ENCODE measurements around the gene DNAH9. TPM values are rescaled to one million over a fixed set of nuclear protein-coding genes. Genes with fewer than 3 reads are reported as not detected.
"Not testable (repeated sequence)": the region's sequence is repeated elsewhere in the genome, so short reads cannot be mapped to it uniquely, and the experiment has no call there.

Gene DNAH9
- total RNA-seq, 5 donors from 2014 or later (not counting 1 experiment from before 2014, with no cell fraction given) = not detected

DNA sequence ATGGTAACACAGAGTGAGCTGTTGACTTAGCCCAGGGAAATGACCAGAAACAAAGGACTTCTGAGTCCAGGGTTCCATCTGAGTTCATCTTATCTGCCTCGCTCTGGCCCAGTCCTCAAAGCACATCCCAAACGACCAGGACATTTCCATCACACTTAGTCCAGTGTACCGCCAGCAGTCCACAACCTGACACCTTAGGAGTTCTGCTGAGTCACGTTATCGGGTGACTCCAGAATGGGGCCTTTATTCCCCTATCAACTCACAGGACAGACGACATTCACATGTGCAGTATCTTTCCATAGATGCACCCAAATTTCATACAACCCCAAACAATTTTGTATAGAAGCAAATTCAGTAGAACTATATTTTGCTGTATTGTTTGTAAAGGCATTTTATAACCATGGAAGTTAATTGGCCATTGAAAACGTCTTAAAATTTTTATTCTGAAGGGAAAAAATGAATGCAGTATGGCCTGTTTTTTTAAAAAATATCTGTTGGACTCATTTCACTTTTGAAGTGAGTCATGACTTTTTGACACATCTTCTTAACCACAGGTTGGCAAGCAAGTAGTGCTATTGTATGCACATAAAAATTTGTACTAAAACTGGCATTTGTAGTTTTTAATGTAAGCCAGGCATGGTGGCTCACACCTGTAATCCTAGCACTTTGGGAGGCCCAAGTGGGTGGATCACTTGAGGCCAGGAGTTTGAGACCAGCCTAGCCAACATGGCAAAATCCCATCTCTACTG lies 352.7 kb downstream of the DNAH9 start:
- Histone ChIP-seq H3K9me3 (peaks cover 4% of the 10 kb centered on the region), H3K4me1 (ENCODE audit: control insufficient read depth in 1 of 2, extremely low read depth in 1 of 2, insufficient read depth in 2 of 2, low read length in 2 of 2) (no peaks in the 10 kb centered on the region), H3K27me3 (replicated peaks in 1 of 2; ENCODE audit: control insufficient read depth in 2 of 2, extremely low read depth in 1 of 2, insufficient read depth in 2 of 2, low read length in 1 of 2) (no peaks in the 10 kb centered on the region), H3K36me3 (ENCODE audit: control insufficient read depth in 2 of 2, extremely low read depth in 1 of 2, insufficient read depth in 1 of 2, low read length in 1 of 2) (no peaks in the 10 kb centered on the region), H3K27ac (ENCODE audit: low read length) (no peak overlapping the region), H3K4me3 (ENCODE audit: control insufficient read depth in 1 of 2, extremely low read depth in 1 of 2, low read length in 1 of 2) (no peak overlapping the region)
- Mint-ChIP-seq H3K27me3 (no peaks in the 10 kb centered on the region), H3K27ac (no peak overlapping the region), H3K36me3 (peaks cover 24% of the 10 kb centered on the region), H3K4me3 (no peak overlapping the region), H3K9me3 (peaks cover 5 to 25% (median 14%) of the 10 kb centered on the region in 3 donors), H3K4me1 (no peaks in the 10 kb centered on the region)
- 70% methylated on average over 3 of the region's 7 CpGs for WGBS (ENCODE audit: insufficient coverage)
- ChIA-PET POLR2A (no interaction called here), CTCF (no interaction called here)
- ATAC-seq (replicated peaks in 1 of 4) (no peak), DNase-seq (no peak)

DNA sequence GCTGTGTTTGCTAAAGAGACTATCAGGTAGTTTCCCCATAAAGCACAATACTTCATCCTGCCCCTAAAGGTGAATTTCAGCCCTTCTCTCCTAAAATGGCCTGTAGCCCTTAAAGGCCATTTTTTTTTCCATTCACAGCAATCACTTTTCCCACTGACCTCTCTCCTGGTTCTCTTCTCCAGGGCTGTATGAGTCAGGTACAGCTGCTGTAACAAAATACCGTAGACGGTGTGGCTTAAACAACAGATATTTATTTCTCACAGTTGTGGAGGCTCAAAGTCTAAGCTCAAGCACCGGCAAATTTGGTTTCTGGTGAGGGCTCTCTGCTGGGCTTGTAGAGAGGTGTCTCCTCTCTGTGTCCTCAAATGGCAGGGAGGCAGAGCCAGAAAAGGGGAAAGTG lies 354.3 kb downstream of the DNAH9 start:
- Histone ChIP-seq H3K4me1 (ENCODE audit: control insufficient read depth in 1 of 2, extremely low read depth in 1 of 2, insufficient read depth in 2 of 2, low read length in 2 of 2) (no peaks in the 10 kb centered on the region), H3K9me3 (peaks cover 4% of the 10 kb centered on the region), H3K4me3 (ENCODE audit: control insufficient read depth in 1 of 2, extremely low read depth in 1 of 2, low read length in 1 of 2) (no peak overlapping the region), H3K36me3 (ENCODE audit: control insufficient read depth in 2 of 2, extremely low read depth in 1 of 2, insufficient read depth in 1 of 2, low read length in 1 of 2) (no peaks in the 10 kb centered on the region), H3K27me3 (replicated peaks in 1 of 2; ENCODE audit: control insufficient read depth in 2 of 2, extremely low read depth in 1 of 2, insufficient read depth in 2 of 2, low read length in 1 of 2) (no peaks in the 10 kb centered on the region), H3K27ac (ENCODE audit: low read length) (no peak overlapping the region)
- H3K4me3 Mint-ChIP-seq = no peak overlapping the region
- ChIA-PET CTCF (no interaction called here), POLR2A (no interaction called here)
- peaks cover 35% of the 10 kb centered on the region for H3K36me3 Mint-ChIP-seq
- ATAC-seq (replicated peaks in 1 of 4) = no peak
- no peaks in the 10 kb centered on the region for H3K27me3 Mint-ChIP-seq
- WGBS (ENCODE audit: insufficient coverage) = no CpG with 5 or more reads among the region's 3 CpGs
- H3K9me3 Mint-ChIP-seq = peaks cover 9 to 34% (median 23%) of the 10 kb centered on the region in 3 donors
- DNase-seq = no peak
- H3K4me1 Mint-ChIP-seq = no peaks in the 10 kb centered on the region
- H3K27ac Mint-ChIP-seq = no peak overlapping the region

DNA sequence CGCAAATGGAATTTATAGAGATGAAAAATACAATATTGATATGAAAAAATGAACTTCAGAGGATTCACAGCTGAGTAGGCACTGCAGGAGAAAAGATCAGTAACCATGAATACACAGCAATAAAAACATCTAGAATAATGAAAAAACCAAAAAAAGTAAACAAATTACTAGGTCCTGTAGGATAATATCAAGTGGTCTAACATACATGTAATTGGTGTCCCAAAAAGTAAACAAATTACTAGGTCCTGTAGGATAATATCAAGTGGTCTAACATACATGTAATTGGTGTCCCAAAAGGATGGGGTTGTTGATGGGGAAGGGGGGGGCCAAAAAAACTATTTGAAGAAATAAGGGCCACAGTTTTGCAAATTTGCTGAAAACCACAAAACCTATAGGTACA lies 355.7 kb downstream of the DNAH9 start:
- no peaks in the 10 kb centered on the region for H3K27me3 Mint-ChIP-seq
- ChIA-PET CTCF (interaction anchor here in 1 of 2 donors (0.6 kb wide), 1 partner anchor 87 kb away, joined by 3 read pairs; no protein-coding TSS in a partner anchor), POLR2A (interaction anchor here in 1 of 2 donors (0.7 kb wide), 1 partner anchor 43 kb away, joined by 3 read pairs; no protein-coding TSS in a partner anchor)
- Histone ChIP-seq H3K27ac (ENCODE audit: low read length) (no peak overlapping the region), H3K9me3 (peaks cover 4% of the 10 kb centered on the region), H3K4me1 (ENCODE audit: control insufficient read depth in 1 of 2, extremely low read depth in 1 of 2, insufficient read depth in 2 of 2, low read length in 2 of 2) (no peaks in the 10 kb centered on the region), H3K4me3 (ENCODE audit: control insufficient read depth in 1 of 2, extremely low read depth in 1 of 2, low read length in 1 of 2) (no peak overlapping the region), H3K36me3 (ENCODE audit: control insufficient read depth in 2 of 2, extremely low read depth in 1 of 2, insufficient read depth in 1 of 2, low read length in 1 of 2) (no peaks in the 10 kb centered on the region), H3K27me3 (replicated peaks in 1 of 2; ENCODE audit: control insufficient read depth in 2 of 2, extremely low read depth in 1 of 2, insufficient read depth in 2 of 2, low read length in 1 of 2) (no peaks in the 10 kb centered on the region)
- H3K36me3 Mint-ChIP-seq = peaks cover 48% of the 10 kb centered on the region
- no CpG with 5 or more reads among the region's 1 CpG for WGBS (ENCODE audit: insufficient coverage)
- no peak overlapping the region for H3K4me3 Mint-ChIP-seq
- H3K27ac Mint-ChIP-seq = no peak overlapping the region
- H3K9me3 Mint-ChIP-seq = peaks cover 17 to 39% (median 32%) of the 10 kb centered on the region in 3 donors
- DNase-seq = no peak
- no peak for ATAC-seq (replicated peaks in 1 of 4)
- H3K4me1 Mint-ChIP-seq = no peaks in the 10 kb centered on the region

DNA sequence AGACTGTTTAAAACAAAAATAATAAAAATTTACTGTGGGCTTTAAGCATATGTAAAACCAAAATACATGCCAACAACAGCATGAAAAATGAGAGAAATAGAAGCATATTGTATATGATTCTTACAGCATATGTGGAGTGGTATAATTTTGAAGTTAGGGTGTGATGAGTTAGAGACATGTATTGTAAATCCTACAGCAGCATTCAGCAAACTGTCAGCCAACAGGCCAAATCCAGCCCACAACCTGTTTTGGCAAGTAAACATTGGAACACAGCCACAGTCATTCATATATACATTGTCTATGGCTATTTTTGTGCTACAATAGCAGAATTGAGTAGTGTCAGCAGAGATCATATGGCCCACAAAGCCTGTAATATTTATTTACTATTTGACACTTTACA lies 356.7 kb downstream of the DNAH9 start:
- H3K36me3 Mint-ChIP-seq = peaks cover 48% of the 10 kb centered on the region
- peaks cover 4% of the 10 kb centered on the region for H3K9me3 ChIP-seq
- ChIA-PET CTCF (no interaction called here), POLR2A (no interaction called here)
- no peak overlapping the region for H3K27ac Mint-ChIP-seq
- H3K27me3 ChIP-seq (replicated peaks in 1 of 2; ENCODE audit: control insufficient read depth in 2 of 2, extremely low read depth in 1 of 2, insufficient read depth in 2 of 2, low read length in 1 of 2) = no peaks in the 10 kb centered on the region
- no peak for DNase-seq
- H3K27me3 Mint-ChIP-seq = no peaks in the 10 kb centered on the region
- H3K27ac ChIP-seq (ENCODE audit: low read length) = no peak overlapping the region
- no peaks in the 10 kb centered on the region for H3K4me1 Mint-ChIP-seq
- no peak for ATAC-seq (replicated peaks in 1 of 4)
- no peak overlapping the region for H3K4me3 ChIP-seq (ENCODE audit: control insufficient read depth in 1 of 2, extremely low read depth in 1 of 2, low read length in 1 of 2)
- peaks cover 17 to 39% (median 32%) of the 10 kb centered on the region in 3 donors for H3K9me3 Mint-ChIP-seq
- H3K4me3 Mint-ChIP-seq = no peak overlapping the region
- no peaks in the 10 kb centered on the region for H3K4me1 ChIP-seq (ENCODE audit: control insufficient read depth in 1 of 2, extremely low read depth in 1 of 2, insufficient read depth in 2 of 2, low read length in 2 of 2)
- H3K36me3 ChIP-seq (ENCODE audit: control insufficient read depth in 2 of 2, extremely low read depth in 1 of 2, insufficient read depth in 1 of 2, low read length in 1 of 2) = no peaks in the 10 kb centered on the region

DNA sequence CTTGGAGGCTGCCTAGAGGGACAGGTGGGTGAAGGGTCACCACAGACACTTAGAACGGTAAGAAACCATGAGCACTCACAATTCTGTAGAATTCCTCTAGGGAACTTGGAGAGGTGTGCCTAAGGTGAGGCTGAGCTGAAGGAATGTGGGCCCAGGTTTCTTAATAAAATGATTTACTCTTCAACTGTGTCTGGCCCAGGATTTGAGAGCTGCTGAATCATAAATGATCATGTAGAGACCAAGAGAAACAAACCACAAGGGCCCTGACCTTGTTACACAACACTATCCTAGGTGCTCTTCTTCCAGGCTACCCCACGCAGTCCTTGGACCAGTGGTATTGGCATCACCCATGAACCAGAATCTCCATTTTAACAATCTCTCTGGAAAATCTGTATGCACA lies 371.3 kb downstream of the DNAH9 start:
- no peak for DNase-seq
- no peak for ATAC-seq (replicated peaks in 1 of 4)
- Histone ChIP-seq H3K27me3 (replicated peaks in 1 of 2; ENCODE audit: control insufficient read depth in 2 of 2, extremely low read depth in 1 of 2, insufficient read depth in 2 of 2, low read length in 1 of 2) (no peaks in the 10 kb centered on the region), H3K27ac (ENCODE audit: low read length) (no peak overlapping the region), H3K4me1 (ENCODE audit: control insufficient read depth in 1 of 2, extremely low read depth in 1 of 2, insufficient read depth in 2 of 2, low read length in 2 of 2) (no peaks in the 10 kb centered on the region), H3K36me3 (ENCODE audit: control insufficient read depth in 2 of 2, extremely low read depth in 1 of 2, insufficient read depth in 1 of 2, low read length in 1 of 2) (peaks cover 0 to 2% of the 10 kb centered on the region in 2 donors), H3K9me3 (peaks cover 8% of the 10 kb centered on the region), H3K4me3 (ENCODE audit: control insufficient read depth in 1 of 2, extremely low read depth in 1 of 2, low read length in 1 of 2) (no peak overlapping the region)
- 100% methylated on average over 1 of the region's 2 CpGs for WGBS (ENCODE audit: insufficient coverage)
- Mint-ChIP-seq H3K4me3 (no peak overlapping the region), H3K27me3 (no peaks in the 10 kb centered on the region), H3K9me3 (peaks cover 44 to 60% (median 47%) of the 10 kb centered on the region in 3 donors), H3K27ac (no peak overlapping the region), H3K36me3 (peaks cover 80% of the 10 kb centered on the region), H3K4me1 (no peaks in the 10 kb centered on the region)
- ChIA-PET CTCF (no interaction called here), POLR2A (no interaction called here)

DNA sequence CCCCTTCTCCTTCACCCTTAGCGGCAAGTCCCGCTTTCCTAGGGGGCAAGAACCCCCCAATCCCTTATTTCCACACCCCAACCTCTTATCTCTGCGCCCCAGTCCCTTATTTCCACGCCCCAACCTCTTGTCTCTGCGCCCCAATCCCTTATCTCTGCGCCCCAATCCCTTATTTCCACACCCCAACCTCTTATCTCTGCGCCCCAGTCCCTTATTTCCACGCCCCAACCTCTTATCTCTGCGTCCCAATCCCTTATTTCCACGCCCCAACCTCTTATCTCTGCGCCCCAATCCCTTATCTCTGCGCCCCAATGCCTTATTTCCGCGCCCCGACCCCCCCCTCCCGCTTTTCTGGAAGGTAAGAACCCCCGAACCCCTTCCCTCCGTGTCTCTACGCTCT lies 374.5 kb downstream of the DNAH9 start:
- peaks cover 82% of the 10 kb centered on the region for H3K36me3 Mint-ChIP-seq

More for the DNA sequence above, 374.5 kb downstream of the DNAH9 start:
- ATAC-seq (replicated peaks in 1 of 4); CTCF ChIA-PET; DNase-seq; POLR2A ChIA-PET; H3K27ac Mint-ChIP-seq; H3K36me3 ChIP-seq (ENCODE audit: control insufficient read depth in 2 of 2, extremely low read depth in 1 of 2, insufficient read depth in 1 of 2, low read length in 1 of 2); H3K4me1 ChIP-seq (ENCODE audit: control insufficient read depth in 1 of 2, extremely low read depth in 1 of 2, insufficient read depth in 2 of 2, low read length in 2 of 2); H3K27me3 Mint-ChIP-seq; H3K27me3 ChIP-seq (replicated peaks in 1 of 2; ENCODE audit: control insufficient read depth in 2 of 2, extremely low read depth in 1 of 2, insufficient read depth in 2 of 2, low read length in 1 of 2); H3K9me3 ChIP-seq; H3K4me3 Mint-ChIP-seq; H3K4me3 ChIP-seq (ENCODE audit: control insufficient read depth in 1 of 2, extremely low read depth in 1 of 2, low read length in 1 of 2); H3K27ac ChIP-seq (ENCODE audit: low read length); H3K4me1 Mint-ChIP-seq: not testable (repeated sequence)
- WGBS (ENCODE audit: insufficient coverage) = 100% methylated on average over 10 of the region's 19 CpGs
- peaks cover 23 to 36% (median 32%) of the 10 kb centered on the region in 3 donors for H3K9me3 Mint-ChIP-seq
